HepG2 (cell line): Measurements from ENCODE around the gene BATF2. TPM values are rescaled to one million over a fixed set of nuclear protein-coding genes. Genes with fewer than 3 reads are reported as not detected.

Experiments used
- FIP1L1 ChIP-seq: fragments of 200-400 bp; formaldehyde crosslinking; IDR thresholded peaks from 2 replicates; pipeline ENCODE4 v1.6.1; 2018; ENCODE audit warnings: low read depth, mild to moderate bottlenecking, low read length, moderate library complexity, borderline replicate concordance; ENCODE audit not compliant: insufficient read depth
- FOXA1 ChIP-seq, 2 experiments: fragments of 450-650 bp in 1 of 2; sonication (generic) in 1 of 2; formaldehyde crosslinking in 1 of 2; IDR thresholded peaks; 2 replicates each; pipeline versions ENCODE4 v1.4.0 to v1.6.1; 2016 to 2020; ENCODE audit warnings: missing genetic modification reagents in 1 of 2
- GABPB1 ChIP-seq: IDR thresholded peaks from 2 replicates; pipeline ENCODE4 v1.6.1; 2016; ENCODE audit warnings: mild to moderate bottlenecking, missing genetic modification reagents, moderate library complexity, missing compliant biosample characterization
- GLMP ChIP-seq: sonication (generic); formaldehyde crosslinking; IDR thresholded peaks from 2 replicates; pipeline ENCODE4 v1.9.0; 2021; ENCODE audit warnings: missing genetic modification reagents, mild to moderate bottlenecking, borderline replicate concordance
- HHEX ChIP-seq: IDR thresholded peaks from 2 replicates; pipeline ENCODE4 v1.6.1; 2016; ENCODE audit warnings: control low read depth
- ISL2 ChIP-seq: sonication (generic); formaldehyde crosslinking; IDR thresholded peaks from 2 replicates; pipeline ENCODE4 v1.5.0; 2020; ENCODE audit warnings: missing genetic modification reagents
- MNT ChIP-seq: fragments of 450-650 bp; IDR thresholded peaks from 2 replicates; pipeline ENCODE4 v1.6.1; 2016
- NRL ChIP-seq: sonication (generic); formaldehyde crosslinking; IDR thresholded peaks from 2 replicates; pipeline ENCODE4 v1.5.0; 2020; ENCODE audit warnings: missing genetic modification reagents, mild to moderate bottlenecking, moderate library complexity, borderline replicate concordance
- POGK ChIP-seq: sonication (generic); formaldehyde crosslinking; conservative IDR thresholded peaks from 2 replicates; pipeline ENCODE4 v1.8.0; 2022; ENCODE audit warnings: mild to moderate bottlenecking, moderate library complexity, missing genetic modification reagents
- U2AF1 ChIP-seq: fragments of 200-400 bp; formaldehyde crosslinking; optimal IDR thresholded peaks from 2 replicates; pipeline ENCODE3; 2017; ENCODE audit warnings: mild to moderate bottlenecking, low read depth, low read length
- XBP1 ChIP-seq: sonication (generic); formaldehyde crosslinking; IDR thresholded peaks from 2 replicates; pipeline ENCODE4 v1.5.0; 2020; ENCODE audit warnings: missing genetic modification reagents
- YEATS2 ChIP-seq: sonication (generic); formaldehyde crosslinking; IDR thresholded peaks from 2 replicates; pipeline ENCODE4 v1.4.0; 2020; ENCODE audit warnings: missing genetic modification reagents, borderline replicate concordance
- ZBTB39 ChIP-seq: sonication (generic); formaldehyde crosslinking; IDR thresholded peaks from 2 replicates; pipeline ENCODE4 v1.5.0; 2020; ENCODE audit warnings: missing genetic modification reagents
- ZNF136 ChIP-seq: sonication (generic); formaldehyde crosslinking; IDR thresholded peaks from 2 replicates; pipeline ENCODE4 v1.8.1; 2022; ENCODE audit warnings: low read depth, mild to moderate bottlenecking, moderate library complexity, missing genetic modification reagents
- ZNF335 ChIP-seq: sonication (generic); formaldehyde crosslinking; IDR thresholded peaks from 2 replicates; pipeline ENCODE4 v1.4.0; 2020; ENCODE audit warnings: missing genetic modification reagents
- ZNF337 ChIP-seq: sonication (generic); formaldehyde crosslinking; IDR thresholded peaks from 2 replicates; pipeline ENCODE4 v1.5.1; 2020; ENCODE audit warnings: missing genetic modification reagents, low read depth, mild to moderate bottlenecking, borderline replicate concordance
- ZNF350 ChIP-seq: sonication (generic); formaldehyde crosslinking; IDR thresholded peaks from 2 replicates; pipeline ENCODE4 v1.4.0; 2020; ENCODE audit warnings: mild to moderate bottlenecking, low read depth, missing genetic modification reagents, borderline replicate concordance
- ZNF576 ChIP-seq: sonication (generic); formaldehyde crosslinking; IDR thresholded peaks from 2 replicates; pipeline ENCODE4 v1.4.0; 2020; ENCODE audit warnings: mild to moderate bottlenecking, missing genetic modification reagents
- ZNF607 ChIP-seq: sonication (generic); formaldehyde crosslinking; IDR thresholded peaks from 2 replicates; pipeline ENCODE4 v1.5.1; 2020; ENCODE audit warnings: missing genetic modification reagents, mild to moderate bottlenecking, borderline replicate concordance
- ZNF773 ChIP-seq: sonication (generic); formaldehyde crosslinking; IDR thresholded peaks from 2 replicates; pipeline ENCODE4 v1.4.0; 2020; ENCODE audit warnings: missing genetic modification reagents, borderline replicate concordance
- ZZZ3 ChIP-seq: sonication (generic); formaldehyde crosslinking; IDR thresholded peaks from 2 replicates; pipeline ENCODE4 v1.4.0; 2020; ENCODE audit warnings: missing genetic modification reagents, mild to moderate bottlenecking, borderline replicate concordance
- polyA plus RNA-seq, 8 experiments: library from polyadenylated mRNA; depleted of rRNA in 3 of 8; stranded (reverse) in 7 of 8; unstranded in 1 of 8; fragments of >200 nt; fragmentation: Illumina TruSeq in 4 of 8; extraction: Trizol in 4 of 8; gene quantifications; 2 replicates each; pipeline versions ENCODE4 v1.2.1 to v1.2.3, GENCODE V29; 2011 to 2016; ENCODE audit warnings: low read depth in 4 of 8, missing spikeins in 1 of 8, mixed read lengths in 1 of 8; ENCODE audit not compliant: insufficient read depth in 1 of 8
- total RNA-seq, 5 experiments: library from RNA; depleted of rRNA; stranded (reverse); fragments of >200 nt; fragmentation: Illumina TruSeq; extraction: Trizol; gene quantifications; 2 replicates each; pipeline ENCODE4 v1.2.3, GENCODE V29; 2016; ENCODE audit warnings: low read depth in 1 of 5

The BATF2 gene
- total and polyA plus RNA-seq, 2 of the 13 experiments (the other 11 are each of a cell fraction or from before 2014, with no cell fraction given) = 2.8 to 3.9 TPM

- 0 out of 2 replicates have a peak, but pooled peaks have one; percentile 27 for TF ChIP-seq ZNF576 (CRISPR knock-in tag)
- no peak for TF ChIP-seq ZNF773 (CRISPR knock-in tag)
- peak; percentile 95; the same call in 1 of the 2 replicates for TF ChIP-seq NRL (CRISPR knock-in tag)
- TF ChIP-seq YEATS2 (CRISPR knock-in tag) = peak; percentile 79; the same call in 1 of the 2 replicates
- TF ChIP-seq U2AF1 = peak; percentile 51
- no peak for TF ChIP-seq FOXA1 (IDR thresholded peaks at IDR 0.05)
- TF ChIP-seq FOXA1 (CRISPR knock-in tag; IDR thresholded peaks at IDR 0.05) = no peak
- no peak for TF ChIP-seq FIP1L1
- TF ChIP-seq HHEX = no peak
- peak; percentile 59 for TF ChIP-seq ISL2 (CRISPR knock-in tag)
- no peak for TF ChIP-seq GLMP (CRISPR knock-in tag)
- TF ChIP-seq POGK (CRISPR knock-in tag) = peak; percentile 75; the same call in 1 of the 2 replicates
- TF ChIP-seq ZBTB39 (CRISPR knock-in tag) = peak; percentile 70; the same call in 1 of the 2 replicates
- peak; percentile 69; the same call in 1 of the 2 replicates for TF ChIP-seq ZNF607 (CRISPR knock-in tag)
- no peak; the same call in 1 of the 2 replicates for TF ChIP-seq ZZZ3 (CRISPR knock-in tag)
- TF ChIP-seq GABPB1 (CRISPR knock-in tag) = peak; percentile 84; the same call in 1 of the 2 replicates
- TF ChIP-seq MNT = no peak
- TF ChIP-seq ZNF335 (CRISPR knock-in tag) = no peak
- no peak for TF ChIP-seq ZNF337
- peak; percentile 29; the same call in 1 of the 2 replicates for TF ChIP-seq ZNF136
- peak; percentile 83; the same call in 1 of the 2 replicates for TF ChIP-seq ZNF350 (CRISPR knock-in tag)
- no peak for TF ChIP-seq XBP1 (CRISPR knock-in tag)
These were observed 30.7 kb upstream of the BATF2 start, which contains the start of gene SNX15 (continued) for GRCh38 chr11:65027213-65028067.
